Renal cortical epithelial cell (primary cell): ENCODE measurements around the gene PHACTR2. TPM values are rescaled to one million over a fixed set of nuclear protein-coding genes. Genes with fewer than 3 reads are reported as not detected.

ENCODE experiments used
- DNase-seq: peaks from one replicate; pipeline ENCODE4 v3.0.0-alpha.2; 2011; ENCODE audit warnings: low read depth
- total RNA-seq: library from RNA; depleted of rRNA; stranded (reverse); fragments of >200 nt; gene quantifications from 2 replicates; pipeline ENCODE4 v1.2.3, GENCODE V29; 2014

The PHACTR2 gene
- total RNA-seq, 1 donor from 2014 or later = 41.0 TPM

GRCh38 chr6:143742070-143742954 is 64.5 kb downstream of the PHACTR2 start:
- peak; percentile 11 for DNase-seq

- DNase-seq = no peak
Observed at GRCh38 chr6:143742955-143743255, 65.1 kb downstream of the PHACTR2 start.

DNA sequence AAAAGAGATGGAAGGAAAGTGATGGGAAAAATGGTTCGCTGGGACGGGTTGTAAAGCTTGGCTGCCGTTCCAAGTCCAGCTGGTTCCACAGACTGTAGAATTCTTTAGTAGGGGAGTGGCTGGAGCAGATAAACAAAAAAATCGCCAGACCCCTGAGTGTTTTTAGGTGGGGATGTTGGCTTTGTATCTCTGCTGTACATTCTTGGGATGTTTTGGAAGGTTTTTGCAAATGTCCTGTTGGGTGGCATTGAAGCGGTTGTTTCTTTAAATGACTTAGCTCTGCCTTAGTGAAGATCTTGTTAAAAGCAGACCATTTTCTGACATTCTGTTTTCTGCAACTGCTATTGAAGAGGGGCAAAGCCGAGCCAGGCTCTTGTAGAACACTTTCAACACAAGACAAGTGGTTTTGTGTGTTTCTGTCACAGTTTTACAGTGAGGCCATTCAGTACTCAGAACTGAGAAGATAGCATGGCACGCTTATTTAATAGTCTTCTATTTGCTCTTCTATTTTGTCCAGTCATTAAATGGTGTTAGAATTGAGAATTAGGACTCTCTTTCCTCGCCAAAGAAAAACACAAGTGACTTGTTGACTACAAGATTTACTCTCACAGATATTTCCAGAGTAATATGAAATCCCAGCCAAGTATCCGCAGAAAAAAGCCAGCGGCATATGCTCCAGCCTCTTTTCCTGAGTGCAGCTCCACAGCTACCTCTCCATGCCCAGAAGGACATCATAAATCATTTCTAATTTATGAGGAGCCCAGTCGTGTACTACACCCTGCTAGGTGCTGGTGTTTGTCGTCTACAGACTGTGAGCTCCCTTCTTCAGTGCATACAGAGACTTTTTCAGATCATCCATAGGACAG is 65.8 kb downstream of the PHACTR2 start:
- no peak for DNase-seq

GRCh38 chr6:143744551-143745165 is 66.9 kb downstream of the PHACTR2 start:
- peak; percentile 26 for DNase-seq

DNA sequence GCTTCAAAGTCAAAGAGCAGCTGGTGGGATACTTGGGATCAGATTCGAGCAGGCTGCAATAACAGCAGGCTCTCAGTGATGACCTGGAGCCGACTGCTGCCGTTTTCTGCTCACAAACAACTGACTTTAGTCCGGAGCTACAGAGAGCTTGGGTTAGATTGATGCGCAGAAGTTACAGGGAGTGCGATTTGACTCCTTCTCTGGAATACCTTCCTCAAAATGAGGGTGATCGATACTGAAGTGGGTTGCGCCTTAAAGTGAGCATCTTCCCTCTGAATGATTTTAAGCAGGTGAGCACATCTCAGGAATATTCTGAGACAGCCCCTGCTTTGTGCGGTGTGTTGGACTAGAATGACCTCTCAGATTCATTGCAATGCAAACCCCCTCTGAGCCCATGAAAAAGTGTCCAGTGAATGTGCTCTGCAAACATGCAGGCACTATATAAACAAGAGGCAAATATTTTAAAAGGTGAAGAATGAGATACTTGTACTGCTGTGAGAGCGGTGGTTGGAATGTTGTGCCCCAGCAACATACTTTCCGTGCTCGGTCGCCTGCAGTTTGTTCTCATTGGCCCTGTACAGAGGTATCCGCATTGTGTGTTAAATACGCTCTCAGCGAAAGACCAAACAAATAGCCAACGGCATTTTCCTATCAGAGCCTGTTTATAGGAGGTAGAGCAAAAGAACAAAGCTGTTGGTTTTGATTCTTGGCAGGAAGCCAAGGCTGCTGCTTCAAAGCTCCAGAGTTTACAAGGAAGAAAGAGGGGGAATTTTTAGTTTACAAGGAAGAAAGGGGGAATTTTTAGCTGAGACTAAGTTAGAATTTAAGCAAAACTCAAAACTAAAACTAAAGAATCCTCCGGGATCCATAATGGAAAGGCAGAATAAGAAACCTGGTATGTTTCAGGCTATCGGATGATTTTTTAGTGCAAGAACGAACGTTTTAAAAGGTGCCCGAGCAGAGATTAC is 67.7 kb downstream of the PHACTR2 start:
- peak; percentile 89 for DNase-seq

DNA sequence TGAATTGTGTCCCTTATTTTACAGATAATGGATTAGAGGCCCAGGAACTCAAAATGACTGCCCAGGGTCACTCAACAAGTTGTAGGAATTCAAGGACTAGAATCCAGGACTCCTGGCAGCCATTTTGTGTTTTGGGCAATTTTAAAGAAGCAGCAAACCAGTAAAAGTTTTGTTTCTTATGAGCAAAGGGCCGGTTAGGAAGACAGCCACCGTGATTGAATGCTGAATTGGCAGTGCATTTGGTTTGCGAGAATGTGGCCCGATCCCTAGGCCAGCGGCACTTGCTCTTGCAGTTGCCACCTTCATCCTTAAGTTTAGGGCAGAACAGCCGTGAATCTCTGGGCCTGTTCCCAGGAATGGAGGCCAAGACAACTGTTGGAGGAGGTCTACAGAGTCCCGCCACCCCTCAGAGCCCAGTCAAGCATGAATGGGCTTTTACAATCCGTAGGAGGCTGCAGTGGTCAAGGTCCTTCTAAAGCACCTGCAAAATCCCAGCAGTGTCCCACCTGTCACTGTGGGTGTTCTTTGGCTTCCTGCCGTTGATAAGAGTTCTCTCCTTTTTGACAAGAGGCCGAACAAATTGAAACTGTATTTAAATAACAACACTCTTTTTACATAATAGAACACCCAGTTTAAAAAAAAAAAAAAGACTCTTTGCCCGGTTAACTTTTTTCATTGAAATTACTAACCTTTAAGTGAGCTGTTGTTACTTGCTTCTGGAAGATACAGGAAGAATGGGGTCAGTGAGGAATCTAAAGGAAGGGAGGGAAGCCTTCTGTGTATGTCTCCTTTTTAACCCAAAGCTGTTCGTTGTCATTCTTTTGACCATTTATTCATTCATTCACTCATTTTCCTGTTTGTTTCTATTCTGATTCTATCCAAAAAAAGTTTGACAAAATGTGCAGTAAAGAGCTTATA is 68.7 kb downstream of the PHACTR2 start:
- no peak for DNase-seq

DNA sequence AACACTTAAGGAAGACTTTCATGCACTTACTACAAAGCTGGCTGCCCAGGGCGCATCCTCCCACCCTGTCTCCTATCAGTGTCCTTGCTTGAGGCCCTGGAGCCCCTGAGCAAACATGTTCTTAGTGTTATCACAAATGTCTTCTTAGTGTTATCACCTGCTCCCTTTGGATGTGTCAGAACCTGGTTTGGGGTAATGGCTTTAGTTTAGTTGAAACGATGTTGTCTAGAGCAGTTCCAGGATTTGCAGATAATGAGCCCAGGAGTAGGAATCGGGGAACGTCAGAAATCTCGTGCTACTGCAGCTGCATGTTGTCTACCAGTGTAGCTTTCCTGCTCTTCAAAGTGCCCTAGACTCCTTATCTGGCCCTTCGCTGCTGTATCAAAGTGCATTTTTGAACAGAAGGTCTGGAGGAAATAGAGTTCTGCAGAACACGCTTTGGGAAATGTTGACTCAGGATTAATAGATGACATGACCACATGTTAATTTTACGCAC is 69.6 kb downstream of the PHACTR2 start:
- DNase-seq = no peak

GRCh38 chr6:143749891-143750290 is 72.1 kb downstream of the PHACTR2 start:
- DNase-seq = no peak

DNA sequence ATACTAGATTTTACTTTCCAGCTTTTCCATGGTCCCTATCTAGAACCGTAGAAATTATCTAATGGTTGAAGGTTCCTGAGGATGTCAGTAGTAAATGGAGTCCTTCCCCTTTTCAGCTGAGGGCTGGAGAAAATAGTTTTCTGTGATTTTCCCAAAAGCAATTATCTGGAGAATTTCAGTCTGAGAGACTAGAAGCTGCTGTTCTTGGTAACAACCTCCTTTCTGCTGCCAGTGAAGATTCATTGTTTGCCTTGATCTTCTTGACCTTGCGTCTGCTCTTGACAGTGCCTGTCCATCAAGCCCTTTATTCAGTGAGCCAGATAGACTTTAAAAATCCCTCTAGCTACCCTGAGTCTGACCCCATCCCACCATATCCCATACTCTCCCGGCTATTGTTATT is 73.1 kb downstream of the PHACTR2 start:
- no peak for DNase-seq

GRCh38 chr6:143752459-143752858 is 74.7 kb downstream of the PHACTR2 start:
- DNase-seq = no peak

- DNase-seq = no peak
Observed at GRCh38 chr6:143753678-143754077, 75.9 kb downstream of the PHACTR2 start.

DNA sequence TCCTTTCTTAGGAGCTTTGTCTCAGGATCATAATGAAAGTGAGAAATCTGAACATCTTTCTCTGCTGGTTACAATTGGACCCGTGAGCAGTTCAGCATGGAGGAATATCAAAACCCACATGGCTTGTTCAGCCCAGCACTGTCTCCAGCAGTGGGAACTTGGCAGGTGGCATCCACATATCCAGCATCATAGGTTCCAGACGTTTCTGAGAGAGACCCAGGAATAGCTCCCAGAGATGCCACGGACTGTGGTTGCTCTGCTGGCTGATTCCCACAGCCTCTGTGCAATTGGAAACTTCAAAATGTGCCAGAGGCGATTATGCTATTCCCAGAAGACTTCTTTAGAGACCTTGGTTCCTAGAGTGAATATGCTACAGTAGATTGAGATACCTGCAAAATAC is 76.4 kb downstream of the PHACTR2 start:
- no peak for DNase-seq

GRCh38 chr6:143755301-143755744 is 77.6 kb downstream of the PHACTR2 start:
- DNase-seq = no peak

DNA sequence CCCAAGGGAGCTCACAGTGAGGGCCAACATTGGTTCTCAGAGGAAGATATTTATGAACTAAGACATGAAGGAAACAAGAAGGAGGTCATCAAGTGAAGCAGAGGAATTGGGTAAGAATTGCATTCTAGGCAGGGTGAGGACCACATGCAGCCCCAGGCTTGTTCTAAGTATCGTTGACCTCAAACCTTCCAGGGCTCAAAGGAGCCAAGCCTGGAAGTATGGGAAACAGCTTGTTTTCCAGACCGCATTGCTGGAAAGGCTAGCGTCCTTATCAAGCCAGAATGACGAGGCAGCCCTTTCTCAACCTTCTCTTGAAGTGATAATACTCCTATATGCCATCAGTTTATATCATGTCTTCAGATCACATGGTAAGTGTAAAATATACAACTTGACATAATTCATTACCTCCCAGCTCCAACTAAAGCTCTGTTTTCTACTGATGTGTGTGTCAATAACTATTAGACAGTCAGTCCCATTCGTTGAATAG is 79.6 kb downstream of the PHACTR2 start:
- DNase-seq = no peak

GRCh38 chr6:143758551-143758950 is 80.8 kb downstream of the PHACTR2 start:
- no peak for DNase-seq

DNA sequence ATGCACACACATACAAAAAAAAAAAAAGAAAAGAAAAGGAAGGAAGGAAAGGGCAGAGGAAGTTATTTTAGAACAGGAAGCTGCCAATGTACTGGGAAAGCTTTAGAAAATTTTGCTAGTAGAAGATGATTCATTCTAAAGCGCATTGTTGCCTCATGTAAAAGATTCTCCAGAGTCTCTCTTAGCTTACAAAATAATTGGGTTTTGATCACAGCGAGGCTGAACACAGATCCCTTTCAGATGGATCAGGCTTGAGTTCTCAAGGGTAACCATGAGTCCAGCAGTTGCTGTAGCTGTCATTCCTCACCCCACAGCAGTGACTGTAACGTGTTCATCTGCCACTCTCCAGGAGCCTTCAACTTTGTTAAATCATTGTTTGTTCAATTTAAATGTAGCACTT is 81.9 kb downstream of the PHACTR2 start:
- DNase-seq = peak; percentile 11

DNA sequence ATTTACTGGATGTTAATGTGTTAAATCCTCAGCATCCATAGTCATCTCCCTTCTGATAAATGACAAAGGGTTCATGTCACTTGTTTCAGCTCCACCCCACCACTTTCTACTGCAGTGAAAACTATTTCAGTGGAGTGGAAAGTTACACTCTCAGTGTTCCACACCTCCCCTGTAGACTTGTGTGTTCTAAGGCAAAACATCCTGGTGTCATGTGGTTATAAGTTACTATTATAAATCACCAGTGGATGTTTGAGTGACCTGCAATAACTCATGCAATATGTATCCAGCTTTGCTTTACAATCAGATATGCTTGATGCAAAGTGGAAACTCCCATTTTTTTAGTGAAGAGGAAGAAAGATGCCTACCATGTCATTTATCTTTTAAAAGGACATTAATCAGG is 83.3 kb downstream of the PHACTR2 start:
- no peak for DNase-seq

DNA sequence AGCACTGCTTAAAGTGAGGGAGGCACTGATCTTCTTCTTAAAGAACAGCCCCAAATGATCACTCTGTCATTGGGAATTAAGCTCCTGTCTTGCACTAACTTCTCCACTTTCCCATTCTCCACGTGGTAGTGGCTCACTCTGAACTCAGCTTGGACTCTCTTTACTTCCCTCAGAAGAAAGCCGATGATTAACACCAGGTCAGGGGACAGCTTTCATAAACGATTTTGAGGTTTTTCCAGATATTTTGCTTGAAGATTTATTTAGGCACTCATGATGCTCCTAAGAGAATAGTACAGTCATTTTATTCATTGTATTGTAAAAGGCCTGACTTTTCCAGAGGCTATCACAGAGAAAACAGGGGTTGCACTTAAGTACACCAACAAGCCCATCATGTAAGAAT is 84.4 kb downstream of the PHACTR2 start:
- no peak for DNase-seq

DNA sequence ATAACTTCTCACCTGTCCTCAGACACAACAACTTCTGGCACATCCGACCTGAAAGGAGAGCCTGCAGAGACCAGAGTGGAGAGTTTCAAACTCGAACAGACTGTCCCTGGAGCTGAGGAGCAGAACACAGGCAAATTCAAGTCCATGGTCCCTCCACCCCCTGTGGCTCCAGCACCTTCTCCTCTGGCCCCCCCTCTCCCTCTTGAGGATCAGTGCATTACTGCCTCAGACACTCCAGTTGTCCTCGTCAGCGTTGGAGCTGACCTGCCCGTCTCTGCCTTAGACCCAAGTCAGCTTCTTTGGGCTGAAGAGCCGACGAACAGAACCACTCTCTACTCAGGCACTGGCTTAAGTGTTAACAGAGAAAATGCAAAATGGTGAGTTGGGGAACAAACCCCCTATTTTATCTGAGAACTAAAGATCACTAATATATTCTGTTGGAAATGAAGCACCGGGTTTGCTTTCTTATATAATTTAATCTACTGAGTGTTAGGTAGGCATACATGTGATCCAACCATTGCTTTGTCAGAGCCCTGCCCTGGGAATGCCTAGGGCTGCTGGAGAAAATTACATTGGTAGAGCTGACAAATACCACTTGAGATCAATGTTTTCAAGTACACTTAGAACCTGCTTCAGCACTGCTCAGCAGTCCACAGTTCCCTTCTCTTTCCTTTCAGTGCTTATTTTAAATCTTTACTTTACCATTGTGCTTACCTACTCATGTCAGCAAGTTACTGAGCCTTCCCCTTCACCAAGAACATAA is 87.8 kb downstream of the PHACTR2 start:
- DNase-seq = no peak
